Stimulated activated CD4-positive, alpha-beta T cell treated with anti-CD3 and anti-CD28 coated beads, Interleukin-4, amount 100 ng/mL, for 4 hours (primary cell): ENCODE data around the gene TNP1.

ENCODE experiments used
- DNase-seq, 2 experiments: peaks; one replicate each; pipeline ENCODE4 v3.0.0-alpha.2; 2020

TNP1 gene

DNA sequence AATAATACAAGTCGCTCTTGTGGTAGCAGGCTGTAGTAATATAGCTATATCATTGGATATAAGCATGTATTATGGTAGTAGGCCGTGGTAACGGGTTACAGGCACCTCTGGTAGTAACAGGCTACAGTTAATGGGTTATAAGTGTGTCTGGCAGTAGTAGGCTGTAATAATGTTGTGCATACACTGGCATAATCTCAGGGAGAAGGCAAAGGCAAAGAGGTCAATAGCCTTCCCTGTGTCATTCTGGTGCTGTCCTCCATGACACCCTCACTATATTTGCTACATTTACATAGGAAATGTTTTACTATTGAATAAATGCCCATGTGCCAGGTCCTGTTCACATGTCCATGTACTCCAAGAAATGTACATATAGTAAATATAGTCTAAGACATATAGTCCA, 12.8 kb upstream of the TNP1 start:
- DNase-seq = no peak

DNA sequence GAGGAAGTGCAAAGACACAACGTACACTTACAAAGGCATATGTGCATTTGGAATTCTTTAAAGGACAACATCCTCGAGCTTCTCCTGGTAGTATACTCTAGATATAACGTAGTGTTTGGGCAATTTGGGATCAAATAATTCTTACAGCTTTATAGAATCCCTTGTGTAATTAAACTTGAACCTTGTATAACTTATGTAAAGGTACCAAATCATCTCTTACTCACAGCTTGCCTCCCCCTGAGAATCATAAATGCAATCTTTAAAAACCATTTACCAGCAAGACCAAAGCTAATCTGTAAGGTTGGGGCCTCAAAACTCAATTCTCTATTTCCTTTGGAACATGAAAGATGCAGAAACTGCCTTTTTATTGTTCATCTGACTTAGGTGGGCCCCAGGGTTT, 12.2 kb upstream of the TNP1 start:
- DNase-seq = no peak

DNA sequence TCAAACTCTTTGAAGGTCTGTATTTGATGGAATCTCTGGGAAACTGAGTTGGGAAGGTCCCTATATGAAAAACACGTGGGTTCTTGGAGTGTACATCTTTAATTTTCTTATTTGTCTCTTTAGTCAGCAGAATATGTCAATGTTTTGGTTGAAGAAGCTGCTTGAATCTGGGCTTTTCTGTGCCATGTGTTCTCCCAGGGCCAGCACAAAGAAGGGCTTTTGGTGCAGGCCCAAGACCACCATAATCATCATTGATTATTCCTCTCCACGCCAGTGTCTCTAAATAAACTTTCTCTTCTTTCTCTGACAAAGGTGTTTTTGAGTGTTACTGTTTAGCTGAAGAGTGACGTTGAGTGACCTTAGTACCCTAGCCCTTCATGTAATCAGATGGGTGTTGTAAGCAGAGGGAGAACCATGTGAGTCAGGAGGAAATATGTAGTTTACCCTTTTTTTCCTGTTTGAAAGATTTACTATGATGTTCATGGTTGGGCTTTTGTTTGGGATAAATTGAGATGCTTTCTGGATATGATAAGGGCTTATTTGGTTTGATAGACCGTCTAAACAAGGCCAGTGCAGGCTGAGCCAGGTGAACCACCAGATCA, 11.6 kb upstream of the TNP1 start:
- no peak for DNase-seq

DNA sequence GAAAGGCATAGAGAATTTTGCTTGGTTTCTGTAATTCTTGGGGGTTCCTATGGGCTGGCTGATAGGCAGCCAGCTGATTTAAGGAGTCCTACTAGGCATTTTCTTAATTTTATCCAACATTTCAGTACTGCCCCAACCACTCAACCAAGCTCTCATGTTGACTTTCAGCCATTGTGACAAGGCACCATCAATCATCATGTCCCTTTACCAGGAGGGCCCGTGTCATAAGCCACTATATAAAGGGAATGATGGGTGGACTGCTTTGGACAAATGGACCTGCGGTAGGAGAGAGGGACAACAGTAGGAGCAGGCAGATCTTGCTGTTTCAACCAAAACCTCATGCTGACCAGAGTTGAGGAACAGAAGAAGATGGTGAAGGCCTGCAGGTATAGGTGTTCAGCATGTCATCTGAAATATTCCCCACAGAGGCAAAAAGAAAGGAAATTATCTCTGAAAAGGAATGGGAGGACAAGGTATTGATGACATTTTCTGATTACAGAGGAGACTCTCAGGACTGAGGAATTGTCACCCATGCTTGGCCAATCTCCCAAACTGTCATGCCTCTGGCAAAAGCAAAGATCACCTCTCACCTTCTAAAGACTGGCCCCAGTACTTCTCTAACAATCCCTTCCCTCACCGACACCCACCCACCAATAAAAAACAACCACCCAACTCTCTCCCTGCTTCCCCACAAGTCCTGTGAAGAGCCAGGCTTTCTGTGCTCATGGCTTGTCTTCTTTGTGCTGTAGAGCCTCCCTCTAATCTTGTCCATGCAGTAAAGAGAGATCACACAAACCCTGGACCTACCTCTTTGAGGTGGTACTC, 10.9 kb upstream of the TNP1 start:
- no peak for DNase-seq

DNA sequence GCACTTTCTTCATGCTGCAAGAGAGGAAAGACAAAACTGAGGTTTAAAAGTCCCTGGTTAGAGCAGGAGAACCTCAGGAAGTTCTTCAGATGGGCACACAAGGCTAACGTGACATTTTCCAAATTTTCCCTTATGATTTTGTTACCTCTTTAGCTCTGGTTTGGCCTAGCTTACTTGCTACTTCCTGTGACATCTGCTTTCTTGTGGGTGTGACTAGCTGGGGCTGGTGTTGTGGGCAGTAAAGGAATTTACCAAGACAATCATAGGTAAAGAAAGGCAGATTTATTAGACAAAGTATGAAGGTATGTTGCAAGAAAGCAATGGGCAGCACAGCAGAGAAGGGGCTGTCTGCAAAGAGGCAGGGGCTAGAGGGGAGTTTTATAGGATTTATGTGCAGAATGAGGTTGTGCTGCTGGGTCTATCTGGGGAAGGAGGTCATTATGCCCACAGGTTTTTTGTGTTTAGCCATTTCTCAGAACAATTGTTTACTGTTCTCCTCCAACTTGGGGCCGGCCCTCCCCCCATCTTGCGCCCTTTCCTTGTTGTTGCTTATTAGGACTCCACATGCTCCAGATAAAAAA, 6.7 kb upstream of the TNP1 start:
- no peak for DNase-seq

DNA sequence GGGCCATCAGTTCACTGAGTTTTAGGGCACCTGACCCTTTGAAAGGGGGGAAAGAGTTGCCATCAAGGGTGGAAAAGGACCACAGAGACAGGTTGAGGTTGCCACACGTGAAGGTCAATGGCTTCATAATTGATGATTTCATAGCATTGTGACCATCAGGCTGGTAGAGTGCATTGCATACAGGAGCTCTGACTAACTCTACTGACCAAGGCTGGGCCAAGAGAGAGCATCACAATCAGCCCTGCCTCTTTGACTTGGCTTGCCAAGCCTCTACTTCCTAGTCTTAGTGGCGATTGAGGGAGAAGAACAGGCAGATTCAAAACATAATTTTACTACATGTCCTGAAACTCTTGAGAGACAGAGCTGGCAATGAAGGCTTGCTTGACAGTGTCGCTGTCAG, 5.8 kb upstream of the TNP1 start:
- no peak for DNase-seq

DNA sequence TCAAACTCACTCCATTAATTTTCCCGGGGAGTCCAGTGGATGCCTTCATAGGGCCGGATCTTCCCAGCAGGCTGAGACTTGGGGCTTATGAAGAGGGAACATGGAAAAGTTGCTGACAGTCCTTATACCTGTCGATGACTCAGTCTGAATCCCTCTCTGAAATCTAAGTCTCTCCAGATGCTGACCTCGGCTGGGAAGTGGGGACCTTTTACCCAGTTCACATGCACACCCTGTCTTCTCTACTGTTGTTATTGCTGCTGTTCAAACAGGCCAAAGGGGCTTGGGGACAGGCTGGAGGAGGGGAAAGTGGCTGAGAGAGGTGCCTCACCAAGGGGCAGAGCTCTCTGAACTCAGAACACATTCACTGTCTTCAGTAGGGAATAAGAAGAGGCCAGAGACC, 4.1 kb upstream of the TNP1 start:
- DNase-seq = no peak

DNA sequence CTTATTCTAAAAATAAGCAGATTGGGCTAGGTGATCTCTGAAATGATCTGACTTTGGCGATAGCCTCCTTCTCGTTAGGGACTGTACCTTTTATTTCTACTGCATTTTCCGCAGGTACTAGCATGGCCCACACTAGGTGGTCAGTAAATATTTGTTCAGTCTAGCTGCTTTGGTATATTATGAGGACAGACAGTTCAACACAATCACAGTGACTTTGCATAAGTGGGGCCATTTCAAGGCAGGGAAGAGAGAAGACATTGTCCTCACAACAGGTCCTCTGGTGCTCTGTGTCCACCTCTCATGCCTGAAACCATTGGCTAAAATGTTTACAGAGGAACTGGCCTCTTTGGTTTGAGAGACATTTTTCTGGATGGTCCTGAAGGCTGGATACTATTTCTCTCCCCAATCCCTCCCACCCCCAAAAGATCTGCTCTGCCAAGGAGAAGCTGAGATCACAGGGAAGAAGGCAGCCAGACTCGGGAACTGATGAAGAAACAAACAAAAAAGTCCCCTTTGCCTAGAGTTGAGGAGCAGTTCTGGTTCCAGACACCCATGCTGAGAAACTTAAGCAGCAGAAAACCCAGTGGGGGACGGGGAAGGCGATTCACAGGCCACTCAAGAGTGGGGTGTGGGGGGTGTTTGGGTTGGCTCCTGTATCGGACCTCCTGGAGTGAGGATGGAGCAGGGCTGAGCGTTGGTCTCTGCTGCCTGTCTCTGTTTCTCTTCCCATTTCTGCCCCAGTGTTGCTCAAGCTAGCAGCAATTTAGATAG, 2.9 kb upstream of the TNP1 start:
- no peak for DNase-seq

DNA sequence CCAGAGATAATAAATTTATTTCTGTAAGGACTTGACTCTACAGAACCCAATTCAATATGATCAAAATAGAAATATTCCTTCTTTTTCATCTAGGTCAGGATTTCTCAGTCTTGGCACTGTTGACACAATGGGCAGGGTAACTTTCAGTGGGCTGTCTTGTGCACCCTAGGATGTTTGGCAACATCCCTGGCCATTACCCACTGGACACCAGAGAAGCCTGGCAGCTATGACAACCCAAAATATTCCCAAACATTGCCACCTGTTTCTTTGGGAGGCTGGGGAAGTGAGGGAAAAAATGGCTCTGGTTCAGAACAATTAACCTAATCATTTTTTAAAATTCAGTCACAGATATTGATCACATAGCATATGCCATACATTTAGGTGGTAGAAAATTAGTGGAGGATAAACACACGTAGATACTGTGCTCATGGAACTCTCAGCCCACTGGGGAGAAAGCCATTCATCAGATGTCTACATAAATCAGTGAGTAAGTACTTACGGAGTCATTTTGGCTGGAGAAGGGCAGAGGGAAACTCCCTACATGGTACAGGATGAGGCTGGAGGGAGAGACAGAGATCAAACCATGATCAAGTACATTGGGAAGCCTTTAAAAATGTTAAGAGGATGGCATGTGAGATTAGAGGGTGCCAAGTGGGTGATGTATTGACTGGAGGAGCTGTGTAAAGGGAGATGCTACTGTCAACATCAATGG, 718 bp upstream of the TNP1 start:
- DNase-seq = no peak

DNA sequence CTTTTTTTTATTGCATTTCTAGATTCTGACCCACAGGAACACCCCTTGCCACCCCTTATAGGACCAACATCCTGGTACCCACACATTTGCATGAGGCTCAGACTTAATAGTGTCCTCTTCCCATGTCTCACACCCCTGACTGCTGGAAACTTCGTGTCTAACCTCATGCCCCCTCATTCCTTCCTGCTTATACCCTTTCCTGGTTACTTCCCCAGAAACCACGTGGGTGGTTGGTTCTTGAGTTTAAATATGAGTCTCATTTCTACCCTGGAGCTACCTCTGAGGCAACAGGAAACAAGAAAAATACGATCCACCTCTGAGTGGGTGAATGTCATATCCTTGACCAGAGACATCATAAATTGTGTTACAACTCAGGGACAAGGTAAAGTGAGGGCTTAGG, 1.6 kb downstream of the TNP1 start:
- peak in 1 of 2 experiments; percentile 12 for DNase-seq

DNA sequence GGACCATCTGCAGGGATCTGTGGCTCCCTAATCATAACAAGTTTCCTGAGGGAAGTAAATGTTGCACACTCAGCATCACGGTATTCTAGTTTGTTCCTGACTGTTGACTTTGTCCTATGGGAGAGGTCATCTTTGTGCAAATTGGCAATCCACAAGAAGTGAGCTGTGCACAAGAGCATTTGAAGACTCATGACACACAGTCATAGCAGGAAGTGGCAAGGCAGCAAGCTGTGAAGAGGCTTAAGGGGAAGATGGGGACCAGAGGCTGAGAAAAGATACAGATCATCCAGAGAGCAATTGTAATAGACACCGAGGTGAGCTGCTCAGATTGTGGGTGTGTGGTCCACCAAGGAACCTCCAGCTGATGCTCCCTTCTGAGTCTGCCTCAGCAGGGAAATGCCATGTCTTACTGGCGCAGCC, 2.7 kb downstream of the TNP1 start:
- no peak for DNase-seq

DNA sequence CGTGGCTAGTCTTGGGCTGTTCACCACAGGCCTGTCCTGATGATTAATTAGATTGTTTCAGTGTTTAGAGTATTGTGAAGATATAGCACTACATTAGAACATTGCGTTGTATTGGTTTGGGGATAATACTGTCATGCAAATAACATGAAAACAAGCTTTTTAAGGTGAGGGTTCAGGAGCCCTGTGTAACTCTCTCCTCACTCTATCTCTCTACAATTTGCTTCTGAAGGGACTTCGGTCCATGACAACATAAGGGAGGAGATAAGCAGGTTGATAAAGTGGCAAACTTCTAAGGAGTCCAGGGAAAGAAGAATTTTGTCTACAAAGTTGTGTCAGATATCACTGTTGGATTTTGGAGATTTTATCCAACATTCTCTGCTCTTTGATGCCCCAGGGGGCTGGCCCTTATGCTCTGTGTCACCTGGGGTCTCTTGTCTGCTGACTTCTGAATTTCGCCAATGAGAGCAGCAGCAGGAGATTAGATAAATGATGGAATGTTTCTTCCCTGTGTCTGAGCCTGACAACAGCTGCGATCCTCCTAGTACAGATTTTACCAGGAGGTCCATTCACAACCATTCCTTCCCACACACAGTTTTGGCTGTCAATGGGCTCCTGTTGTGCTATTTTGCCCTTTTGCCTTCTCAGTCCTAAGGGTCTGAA, 3.3 kb downstream of the TNP1 start:
- DNase-seq = no peak

DNA sequence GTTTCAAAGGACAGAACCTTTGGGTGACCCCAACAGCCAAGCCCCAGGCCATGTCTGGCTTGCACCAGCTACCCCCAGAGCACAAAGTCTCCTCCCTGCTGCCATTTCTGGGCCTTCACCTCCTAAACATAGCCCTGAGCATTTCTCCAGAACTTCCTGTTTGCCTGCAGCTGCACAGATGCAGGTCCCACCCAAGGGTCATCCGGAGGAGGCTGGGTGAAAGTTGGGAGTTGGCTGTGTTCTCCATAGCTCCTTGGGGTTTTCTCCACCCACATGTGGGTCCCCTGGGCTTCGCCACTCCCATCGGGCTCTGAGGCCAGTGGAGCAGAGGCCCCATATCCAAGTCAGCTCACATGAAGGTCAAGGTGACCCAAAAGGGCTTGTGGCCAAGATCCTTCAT, 4.3 kb downstream of the TNP1 start:
- DNase-seq = no peak

DNA sequence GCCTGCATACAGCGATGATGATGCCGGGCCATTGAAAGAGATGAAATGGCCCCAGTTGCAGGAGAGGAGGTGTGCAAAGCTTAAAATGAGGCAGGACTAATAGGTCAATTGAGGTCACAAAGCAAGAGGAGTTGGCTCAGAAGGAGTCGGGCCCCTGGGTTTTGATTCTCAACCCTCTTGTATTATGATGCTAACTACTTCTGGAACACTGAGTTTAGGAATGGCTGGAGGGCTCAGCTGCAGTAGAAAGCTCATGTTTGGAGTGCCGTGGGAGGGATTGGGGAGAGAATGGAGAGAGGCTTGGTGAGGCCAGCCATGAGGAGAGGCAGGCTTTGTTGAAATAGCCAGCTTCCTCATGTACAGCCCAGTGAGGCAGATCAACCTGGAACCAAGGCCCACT, 4.8 kb downstream of the TNP1 start:
- no peak for DNase-seq

DNA sequence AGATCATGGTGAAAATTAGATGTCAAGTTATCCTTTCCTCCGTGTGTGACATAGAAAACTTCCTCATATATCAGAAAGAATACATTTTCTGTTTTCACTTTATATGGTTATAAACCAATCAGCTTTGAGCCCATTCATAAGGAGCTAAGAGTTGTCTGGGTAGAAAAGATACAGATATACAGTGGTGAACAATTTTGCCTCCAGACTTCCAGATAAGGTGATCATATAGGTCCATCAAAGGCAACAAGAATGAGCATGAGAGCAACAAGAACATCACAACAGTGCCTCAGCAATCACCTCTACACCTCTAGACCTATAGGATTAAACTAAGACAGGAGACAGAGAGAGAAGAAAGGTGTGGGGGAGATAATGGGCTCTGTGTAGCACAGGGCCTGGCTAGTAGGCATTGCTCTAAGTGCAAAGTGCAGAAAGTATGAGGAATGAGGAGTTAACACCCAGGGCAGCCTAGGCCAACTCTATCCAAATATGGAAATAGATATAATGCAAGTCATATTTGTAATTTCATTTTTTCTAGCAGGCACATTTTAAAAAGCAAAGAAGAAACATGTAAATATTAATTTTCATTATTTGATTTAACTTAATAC, 8.3 kb downstream of the TNP1 start:
- no peak for DNase-seq

DNA sequence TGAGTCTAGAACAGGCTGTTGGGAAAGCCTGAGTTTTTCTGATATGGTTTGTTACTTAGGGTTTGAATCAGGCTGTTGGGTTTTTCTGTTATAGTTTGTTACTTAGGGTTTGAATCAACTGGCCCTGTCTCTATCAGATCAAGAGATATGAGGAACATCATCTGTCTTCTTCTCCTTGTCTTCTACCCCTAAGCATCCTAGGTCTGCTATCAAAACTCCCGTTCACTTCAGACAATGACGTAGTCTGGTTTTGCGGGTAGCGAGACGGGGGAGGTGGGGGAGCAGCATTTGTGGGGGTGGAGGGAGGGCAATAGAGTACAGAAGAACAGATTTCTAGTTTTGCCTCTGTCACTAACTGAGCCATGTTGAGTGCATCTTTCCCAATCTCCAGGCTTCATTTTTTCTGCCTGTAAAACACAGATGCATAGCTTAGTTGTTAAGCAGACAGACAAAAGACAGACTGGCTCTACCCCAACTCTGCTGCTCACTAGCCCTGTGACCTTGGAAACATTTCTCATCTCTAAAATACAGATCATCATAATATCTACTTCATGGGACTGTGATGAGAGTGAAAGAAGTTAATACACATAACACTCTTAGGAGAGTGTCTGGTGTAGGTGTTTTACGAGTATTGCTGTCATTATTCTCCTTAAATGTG, 9.1 kb downstream of the TNP1 start:
- DNase-seq = peak in 1 of 2 experiments; percentile 9

DNA sequence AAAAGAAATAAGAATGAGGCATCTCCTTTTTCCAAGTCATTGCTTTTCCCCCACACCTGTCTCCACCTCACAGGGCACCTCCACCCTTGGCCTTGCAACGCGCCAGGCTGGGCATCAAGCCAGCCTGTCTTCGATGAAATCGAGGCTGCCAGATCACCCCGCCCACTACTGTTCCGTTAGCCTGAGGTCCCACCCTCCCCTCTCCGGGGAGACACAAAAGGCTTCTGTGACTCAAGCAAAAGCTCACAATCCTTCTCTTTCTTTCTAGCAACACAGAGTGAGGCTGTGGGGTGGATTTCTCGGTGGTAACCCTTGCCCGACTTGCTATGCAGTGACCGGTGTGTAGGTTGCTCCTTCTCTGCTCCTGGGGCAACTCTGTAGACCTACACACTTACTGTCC, 9.9 kb downstream of the TNP1 start:
- DNase-seq = peak; percentile 11 to 58

DNA sequence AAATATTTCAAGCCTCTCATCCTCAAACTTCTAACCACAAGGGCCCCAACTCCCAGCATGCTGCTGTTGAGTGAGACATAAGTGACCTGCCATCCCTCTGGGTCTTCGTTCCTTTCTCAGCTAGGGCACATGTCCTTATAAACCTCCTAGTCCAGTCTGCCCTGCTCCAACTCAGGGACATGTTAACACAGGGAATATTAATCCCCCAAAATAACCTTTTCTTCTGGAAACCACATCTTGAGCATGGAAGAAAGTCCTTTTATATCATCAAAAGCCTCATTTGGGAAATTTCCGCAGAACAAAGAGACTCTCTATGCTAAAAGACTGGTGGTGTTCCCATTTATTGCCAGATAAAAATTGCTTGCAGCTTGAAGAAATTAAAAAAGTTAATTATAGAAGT, 14.4 kb downstream of the TNP1 start:
- DNase-seq = no peak

DNA sequence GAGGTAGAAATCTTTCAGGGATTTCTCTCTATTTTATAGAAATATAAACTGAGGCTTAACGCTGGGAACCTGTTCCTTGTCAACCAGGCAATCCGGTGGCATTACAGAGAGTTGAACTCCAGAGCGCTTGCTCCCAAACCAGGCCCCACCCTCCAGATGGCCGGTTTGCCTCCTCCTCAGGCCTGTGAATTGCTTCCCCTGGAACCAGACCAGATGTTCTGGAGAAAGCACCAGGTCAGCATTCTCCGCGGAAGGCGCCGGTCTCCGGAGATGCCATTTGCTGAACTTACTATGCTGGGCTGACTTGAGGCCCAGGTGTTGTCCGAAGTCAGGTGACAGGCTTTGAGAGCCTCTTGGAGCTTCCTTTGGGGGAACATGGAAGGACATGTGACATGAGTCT, 17.2 kb downstream of the TNP1 start:
- DNase-seq = no peak

DNA sequence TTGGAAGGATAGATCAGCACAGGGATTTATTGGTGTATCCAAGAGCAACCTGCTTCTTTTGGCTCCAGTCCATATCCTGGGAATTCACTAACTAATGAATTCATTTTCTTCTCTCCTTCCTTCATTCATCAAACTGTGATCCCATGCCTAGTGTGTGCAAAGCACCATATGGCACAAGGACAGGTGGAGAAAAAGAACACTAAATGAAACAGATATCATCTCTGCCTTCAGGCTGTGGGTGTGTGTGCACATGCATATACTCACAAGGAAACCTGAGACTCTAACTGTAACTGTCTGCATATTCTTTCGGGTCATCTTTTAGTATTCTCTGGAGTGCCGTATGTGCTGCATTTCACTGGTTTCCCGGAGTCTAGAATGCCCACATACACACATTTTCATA, 20.2 kb downstream of the TNP1 start:
- no peak for DNase-seq

DNA sequence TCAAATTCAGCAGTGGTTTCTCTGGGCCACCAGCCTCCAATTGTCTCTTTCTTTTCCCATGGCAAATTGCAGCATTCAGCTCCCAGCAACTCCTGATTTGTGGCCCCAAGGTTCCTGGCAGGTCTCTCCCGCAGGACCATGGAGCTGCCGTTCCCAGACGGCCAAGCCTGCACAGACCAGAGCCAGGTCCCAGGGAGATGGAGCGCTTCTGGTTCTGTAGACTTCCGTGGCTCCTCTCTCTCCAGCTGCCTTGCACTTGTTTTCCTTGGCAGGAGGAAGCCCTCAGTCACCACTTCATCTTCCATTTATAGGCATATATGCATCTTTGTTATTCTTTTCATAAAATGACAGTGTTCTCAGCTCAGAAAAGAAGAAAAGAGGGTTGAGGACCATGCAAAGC, 21.7 kb downstream of the TNP1 start:
- DNase-seq = no peak
